Hepatocyte (in vitro differentiated cells): Measurements from ENCODE around the gene FEZ2.

Experiments used
- EZH2 ChIP-seq: fragments of 200-600 bp; sonication (generic); IDR thresholded peaks from 2 replicates; pipeline ENCODE4 v1.6.1; 2016; ENCODE audit warnings: antibody characterized with exemption, mild to moderate bottlenecking, borderline replicate concordance
- EZH2phosphoT487 ChIP-seq: fragments of 200-600 bp; sonication (generic); IDR thresholded peaks from one replicate; pipeline ENCODE4 v1.6.1; 2018; ENCODE audit warnings: antibody characterized with exemption, mild to moderate bottlenecking, low read depth, moderate library complexity; ENCODE audit not compliant: unreplicated experiment, severe bottlenecking
- TF ChIP-seq, protein P1 (sequence below): fragments of 200-600 bp; sonication (generic); IDR thresholded peaks from 2 replicates; pipeline ENCODE4 v1.5.1; 2016; ENCODE audit warnings: antibody characterized with exemption, mild to moderate bottlenecking; ENCODE audit not compliant: poor library complexity

DNA sequence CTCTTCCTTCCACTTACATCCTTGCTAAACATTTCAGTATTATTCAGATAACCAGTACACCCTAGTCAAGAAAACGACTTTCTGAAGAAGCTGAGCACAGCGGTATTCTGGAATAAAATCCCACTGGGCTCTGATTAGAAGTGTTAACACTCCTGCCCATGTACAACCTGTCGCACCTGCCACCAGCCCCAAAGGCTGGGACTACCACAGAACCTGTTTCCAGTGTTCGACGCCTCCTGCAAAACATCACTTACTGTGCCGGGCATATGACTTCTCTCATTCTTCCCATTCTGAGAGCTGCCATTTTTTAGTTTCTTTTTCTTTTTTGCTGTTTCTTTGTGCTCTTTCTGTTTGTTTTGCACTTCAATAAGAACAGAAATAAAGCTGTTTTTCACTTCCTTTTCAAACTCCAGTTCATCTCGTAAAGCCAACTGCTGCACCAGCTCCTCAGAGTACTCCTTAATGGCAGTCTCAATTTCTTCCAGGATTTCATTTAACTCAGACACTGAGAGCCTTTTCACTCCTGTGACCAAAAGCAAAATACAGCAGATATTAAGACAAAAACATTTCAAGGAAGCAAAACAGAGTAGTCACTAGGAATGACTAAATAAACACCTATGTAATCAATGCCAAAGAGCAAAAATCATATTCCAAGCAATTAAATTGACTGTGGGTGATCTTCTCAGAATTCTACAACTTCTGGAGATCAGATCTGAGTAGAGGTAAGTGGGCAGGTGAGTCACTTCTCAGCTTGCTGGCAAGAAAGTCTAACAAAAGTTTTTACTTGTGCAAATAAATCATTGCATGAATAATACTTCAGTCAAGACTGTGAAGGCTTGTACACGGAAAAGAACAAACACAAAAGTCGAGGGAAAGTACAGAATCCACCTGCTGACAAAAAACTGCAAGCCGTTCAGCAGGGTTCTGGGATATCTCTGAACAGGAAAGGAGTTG lies 19.3 kb downstream of the FEZ2 start:
- TF ChIP-seq, protein P1, sequence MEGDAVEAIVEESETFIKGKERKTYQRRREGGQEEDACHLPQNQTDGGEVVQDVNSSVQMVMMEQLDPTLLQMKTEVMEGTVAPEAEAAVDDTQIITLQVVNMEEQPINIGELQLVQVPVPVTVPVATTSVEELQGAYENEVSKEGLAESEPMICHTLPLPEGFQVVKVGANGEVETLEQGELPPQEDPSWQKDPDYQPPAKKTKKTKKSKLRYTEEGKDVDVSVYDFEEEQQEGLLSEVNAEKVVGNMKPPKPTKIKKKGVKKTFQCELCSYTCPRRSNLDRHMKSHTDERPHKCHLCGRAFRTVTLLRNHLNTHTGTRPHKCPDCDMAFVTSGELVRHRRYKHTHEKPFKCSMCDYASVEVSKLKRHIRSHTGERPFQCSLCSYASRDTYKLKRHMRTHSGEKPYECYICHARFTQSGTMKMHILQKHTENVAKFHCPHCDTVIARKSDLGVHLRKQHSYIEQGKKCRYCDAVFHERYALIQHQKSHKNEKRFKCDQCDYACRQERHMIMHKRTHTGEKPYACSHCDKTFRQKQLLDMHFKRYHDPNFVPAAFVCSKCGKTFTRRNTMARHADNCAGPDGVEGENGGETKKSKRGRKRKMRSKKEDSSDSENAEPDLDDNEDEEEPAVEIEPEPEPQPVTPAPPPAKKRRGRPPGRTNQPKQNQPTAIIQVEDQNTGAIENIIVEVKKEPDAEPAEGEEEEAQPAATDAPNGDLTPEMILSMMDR: no peak
- TF ChIP-seq EZH2 (no peak), EZH2phosphoT487 (no peak)
